BJ (cell line): ENCODE measurements around the gene LMO2. TPM values are rescaled to one million over a fixed set of nuclear protein-coding genes. Genes with fewer than 3 reads are reported as not detected.
"Not testable (repeated sequence)": the region's sequence is repeated elsewhere in the genome, so short reads cannot be mapped to it uniquely, and the experiment has no call there.

Experiments used
- CTCF ChIA-PET: fragments of 350-600 bp; formaldehyde crosslinking; extraction: SDS; loops from one replicate; lab custom pipeline; 2021; ENCODE audit warnings: antibody characterized with exemption, inconsistent platforms; lab: Yijun Ruan, JAX
- POLR2A ChIA-PET: fragments of 300-600 bp; sonication (Branson Sonifier 250); formaldehyde crosslinking; extraction: SDS; loops from one replicate; lab custom pipeline; 2021; ENCODE audit warnings: antibody characterized with exemption; lab: Charles Lee
- DNase-seq: peaks from one replicate; pipeline ENCODE4 v3.0.0-alpha.2; 2011; ENCODE audit warnings: low read depth
- H3K27me3 ChIP-seq: 2 replicates; pipeline ENCODE4 v1.6.0; 2011; ENCODE audit warnings: low read length; ENCODE audit not compliant: control insufficient read depth, insufficient read depth
- H3K36me3 ChIP-seq: 2 replicates; pipeline ENCODE4 v1.5.1; 2011; ENCODE audit warnings: low read length; ENCODE audit not compliant: control insufficient read depth, insufficient read depth
- H3K4me3 ChIP-seq: 2 replicates; pipeline ENCODE4 v1.5.1; 2011; ENCODE audit warnings: low read depth, mild to moderate bottlenecking, control low read depth, low read length
- polyA plus RNA-seq: library from polyadenylated mRNA; depleted of rRNA; stranded (reverse); fragments of >200 nt; gene quantifications from 2 replicates; pipeline ENCODE4 v1.2.3, GENCODE V29; 2011
- TF ChIP-seq, protein P1 (sequence below): IDR thresholded peaks from 2 replicates; pipeline ENCODE4 v1.5.1; 2011; ENCODE audit warnings: low read depth, mild to moderate bottlenecking, control low read depth, inconsistent platforms, low read length, moderate library complexity; ENCODE audit not compliant: insufficient read depth

LMO2 gene
- polyA plus RNA-seq, 1 experiment, result not detected

- H3K27me3 ChIP-seq, result no peaks in the 10 kb centered on the region; the same call in 1 of the 2 replicates
- no peaks in the 10 kb centered on the region for H3K36me3 ChIP-seq
- no peak for DNase-seq
- ChIA-PET CTCF (no interaction called here), POLR2A (no interaction called here)
- TF ChIP-seq, protein P1, sequence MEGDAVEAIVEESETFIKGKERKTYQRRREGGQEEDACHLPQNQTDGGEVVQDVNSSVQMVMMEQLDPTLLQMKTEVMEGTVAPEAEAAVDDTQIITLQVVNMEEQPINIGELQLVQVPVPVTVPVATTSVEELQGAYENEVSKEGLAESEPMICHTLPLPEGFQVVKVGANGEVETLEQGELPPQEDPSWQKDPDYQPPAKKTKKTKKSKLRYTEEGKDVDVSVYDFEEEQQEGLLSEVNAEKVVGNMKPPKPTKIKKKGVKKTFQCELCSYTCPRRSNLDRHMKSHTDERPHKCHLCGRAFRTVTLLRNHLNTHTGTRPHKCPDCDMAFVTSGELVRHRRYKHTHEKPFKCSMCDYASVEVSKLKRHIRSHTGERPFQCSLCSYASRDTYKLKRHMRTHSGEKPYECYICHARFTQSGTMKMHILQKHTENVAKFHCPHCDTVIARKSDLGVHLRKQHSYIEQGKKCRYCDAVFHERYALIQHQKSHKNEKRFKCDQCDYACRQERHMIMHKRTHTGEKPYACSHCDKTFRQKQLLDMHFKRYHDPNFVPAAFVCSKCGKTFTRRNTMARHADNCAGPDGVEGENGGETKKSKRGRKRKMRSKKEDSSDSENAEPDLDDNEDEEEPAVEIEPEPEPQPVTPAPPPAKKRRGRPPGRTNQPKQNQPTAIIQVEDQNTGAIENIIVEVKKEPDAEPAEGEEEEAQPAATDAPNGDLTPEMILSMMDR, result no peak
- no peak overlapping the region for H3K4me3 ChIP-seq
These were observed 43.1 kb upstream of the LMO2 start for GRCh38 chr11:33935005-33935404.

- no peak for DNase-seq
- ChIA-PET POLR2A (no interaction called here), CTCF (interaction anchor here (0.9 kb wide), 1 partner anchor 16 kb away, joined by 3 read pairs; no protein-coding TSS in a partner anchor)
- Histone ChIP-seq H3K36me3 (no peaks in the 10 kb centered on the region), H3K4me3 (no peak overlapping the region), H3K27me3 (no peaks in the 10 kb centered on the region; the same call in 1 of the 2 replicates)
- TF ChIP-seq, protein P1, result no peak
These were observed 42.6 kb upstream of the LMO2 start for GRCh38 chr11:33934450-33934849.

DNA sequence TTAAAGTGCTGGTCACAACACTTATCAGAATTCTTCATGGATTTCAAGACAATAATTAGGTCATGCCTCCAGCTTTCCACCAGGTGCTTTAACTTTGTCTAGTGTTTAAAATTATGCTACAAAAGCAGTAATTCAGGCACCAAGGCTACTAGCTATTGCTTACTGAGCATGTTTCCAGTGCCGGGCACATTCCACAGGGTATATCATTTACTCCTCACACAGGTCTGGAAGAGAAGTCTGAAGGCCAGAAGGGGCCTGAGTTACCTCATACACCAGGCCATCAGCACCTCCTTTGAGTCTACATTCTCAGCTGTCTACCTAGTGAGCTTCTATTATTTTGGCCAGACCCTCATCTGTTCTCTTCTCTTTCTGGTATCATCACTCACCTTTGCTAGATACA is 41.7 kb upstream of the LMO2 start:
- H3K36me3 ChIP-seq, result no peaks in the 10 kb centered on the region
- DNase-seq, result no peak
- no peak overlapping the region for H3K4me3 ChIP-seq
- TF ChIP-seq, protein P1, result no peak
- POLR2A ChIA-PET, result no interaction called here
- CTCF ChIA-PET, result interaction anchor here (0.9 kb wide), 1 partner anchor 15 kb away, joined by 3 read pairs; no protein-coding TSS in a partner anchor
- H3K27me3 ChIP-seq, result no peaks in the 10 kb centered on the region; the same call in 1 of the 2 replicates

DNA sequence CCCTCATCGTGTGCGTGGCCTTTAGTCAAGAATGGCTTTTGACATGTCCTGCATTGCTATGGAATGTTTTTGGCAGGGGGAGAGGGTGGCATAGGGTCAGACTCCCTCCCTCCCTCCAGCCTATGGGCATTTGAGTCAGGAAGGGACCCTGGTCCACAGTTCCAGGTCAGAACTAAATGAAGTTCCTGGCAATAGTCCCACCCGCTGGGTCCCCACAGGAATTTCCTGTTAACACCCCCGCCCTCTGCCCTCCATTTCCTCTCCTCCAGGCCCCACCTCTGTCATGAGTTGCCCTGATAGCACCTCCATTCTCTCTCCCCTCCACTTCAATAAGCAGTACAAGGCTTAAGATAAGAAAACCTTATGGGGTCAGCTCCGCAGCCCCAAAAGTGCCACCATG is 40.8 kb upstream of the LMO2 start:
- no peak for DNase-seq
- Histone ChIP-seq H3K4me3 (no peak overlapping the region), H3K27me3 (no peaks in the 10 kb centered on the region; the same call in 1 of the 2 replicates), H3K36me3 (no peaks in the 10 kb centered on the region)
- POLR2A ChIA-PET, result no interaction called here
- TF ChIP-seq, protein P1, result no peak
- CTCF ChIA-PET, result no interaction called here

DNA sequence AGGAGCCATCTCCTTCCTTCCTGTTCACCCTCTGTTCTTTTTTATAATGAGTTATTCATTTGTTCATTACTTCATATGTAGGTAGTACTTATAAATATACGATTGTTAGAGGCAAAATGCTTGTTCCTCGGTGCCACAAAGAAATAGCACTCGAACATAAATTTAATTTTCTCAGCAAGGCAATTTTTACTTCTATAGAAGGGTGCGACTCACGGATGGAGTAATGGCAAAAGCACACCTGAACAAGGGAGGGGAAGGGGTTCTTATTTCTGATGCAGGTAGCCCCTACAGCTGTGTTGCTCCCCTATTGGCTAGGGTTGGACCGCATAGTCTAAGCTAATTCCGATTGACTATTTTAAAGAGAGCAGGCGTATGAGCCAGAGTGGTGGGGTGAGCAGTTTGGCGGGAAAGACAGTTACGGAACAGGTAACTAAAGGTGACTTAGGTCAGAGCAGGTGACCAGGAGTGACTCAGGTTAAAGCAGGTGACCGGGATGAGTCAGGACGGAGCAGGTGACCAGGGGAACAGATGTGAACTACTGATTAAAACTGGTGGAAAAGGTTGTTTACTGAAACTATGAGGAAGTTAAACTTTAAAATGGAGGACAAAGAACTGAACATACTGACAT is 40.0 kb upstream of the LMO2 start:
- CTCF ChIA-PET, POLR2A ChIA-PET: not testable (repeated sequence)

More for the DNA sequence above, 40.0 kb upstream of the LMO2 start:
- H3K27me3 ChIP-seq, DNase-seq, H3K4me3 ChIP-seq, H3K36me3 ChIP-seq: not testable (repeated sequence)
